HG03521 (cell line): ENCODE measurements around the gene FANCI.

Experiments
- ATAC-seq: cut with Tn5 transposase; IDR thresholded peaks from one replicate; pipeline ENCODE4 v1.9.1; 2021; ENCODE audit warnings: mild to moderate bottlenecking, moderate library complexity; ENCODE audit not compliant: unreplicated experiment

FANCI gene

GRCh38 chr15:89330881-89331595, 87.3 kb downstream of the FANCI start:
- no peak for ATAC-seq

- ATAC-seq = no peak
These were observed 88.7 kb downstream of the FANCI start for GRCh38 chr15:89332446-89332845.

- no peak for ATAC-seq
These were observed 89.5 kb downstream of the FANCI start for GRCh38 chr15:89333011-89333860.

- no peak for ATAC-seq
These were observed 90.3 kb downstream of the FANCI start for GRCh38 chr15:89333959-89334509.

- ATAC-seq = peak; percentile 90
These were observed 90.9 kb downstream of the FANCI start, which contains the start of gene POLG for GRCh38 chr15:89334510-89335297. TSS of gene POLG (minus strand) at chr15:89334824. CDS start at chr15:89333754, 1,070 bp downstream.

GRCh38 chr15:89335298-89336041, 91.7 kb downstream of the FANCI start:
- peak; percentile 18 for ATAC-seq

- ATAC-seq = no peak
These were observed 94.3 kb downstream of the FANCI start for GRCh38 chr15:89338036-89338435.

- ATAC-seq = no peak
These were observed 96.8 kb downstream of the FANCI start for GRCh38 chr15:89340573-89340972.

- ATAC-seq = no peak
These were observed 97.7 kb downstream of the FANCI start for GRCh38 chr15:89341316-89342005.

GRCh38 chr15:89342840-89343239, 99.1 kb downstream of the FANCI start:
- no peak for ATAC-seq

GRCh38 chr15:89345248-89345647, 101.5 kb downstream of the FANCI start:
- no peak for ATAC-seq

GRCh38 chr15:89346516-89347231, 102.9 kb downstream of the FANCI start:
- ATAC-seq = no peak

- no peak for ATAC-seq
These were observed 105.4 kb downstream of the FANCI start for GRCh38 chr15:89349206-89349558.

GRCh38 chr15:89352476-89352875, 108.7 kb downstream of the FANCI start:
- ATAC-seq = no peak

- ATAC-seq = no peak
These were observed 110.2 kb downstream of the FANCI start for GRCh38 chr15:89353991-89354390.

GRCh38 chr15:89356634-89357298, 113.0 kb downstream of the FANCI start:
- ATAC-seq = no peak

GRCh38 chr15:89358435-89358754, 114.6 kb downstream of the FANCI start:
- no peak for ATAC-seq

- ATAC-seq = peak; percentile 82
These were observed 115.1 kb downstream of the FANCI start for GRCh38 chr15:89358755-89359439.
